Bronchial epithelial cell (primary cell): Measurements from ENCODE around the gene DSCAML1. TPM values are rescaled to one million over a fixed set of nuclear protein-coding genes. Genes with fewer than 3 reads are reported as not detected.

Experiments used
- DNase-seq: peaks from one replicate; pipeline ENCODE4 v3.0.0-alpha.2; 2010; ENCODE audit warnings: low read depth
- FAIRE-seq: peaks from 2 replicates; lab custom pipeline; 2011; peaks lifted over from hg19 to GRCh38; lab: Jason Lieb, UNC
- H3K27me3 ChIP-seq: 2 replicates; pipeline ENCODE4 v1.5.1; 2011; ENCODE audit warnings: low read length; ENCODE audit not compliant: control insufficient read depth, insufficient read depth
- H3K36me3 ChIP-seq: 2 replicates; pipeline ENCODE4 v1.5.1; 2011; ENCODE audit warnings: low read length; ENCODE audit not compliant: control insufficient read depth, insufficient read depth
- H3K4me3 ChIP-seq: 2 replicates; pipeline ENCODE4 v1.5.1; 2011; ENCODE audit warnings: mild to moderate bottlenecking, low read depth, low read length, control low read depth
- total RNA-seq: library from RNA; depleted of rRNA; stranded (reverse); fragments of >200 nt; gene quantifications from 2 replicates; pipeline ENCODE4 v1.2.1, GENCODE V29; 2014
- TF ChIP-seq, protein P1 (sequence below): IDR thresholded peaks from 2 replicates; pipeline ENCODE4 v1.5.1; 2011; ENCODE audit warnings: mild to moderate bottlenecking, moderate library complexity, low read length, control low read depth, inconsistent platforms; ENCODE audit not compliant: insufficient read depth, severe bottlenecking

The DSCAML1 gene
- total RNA-seq, 1 donor from 2014 or later = under 0.01 TPM

DNA sequence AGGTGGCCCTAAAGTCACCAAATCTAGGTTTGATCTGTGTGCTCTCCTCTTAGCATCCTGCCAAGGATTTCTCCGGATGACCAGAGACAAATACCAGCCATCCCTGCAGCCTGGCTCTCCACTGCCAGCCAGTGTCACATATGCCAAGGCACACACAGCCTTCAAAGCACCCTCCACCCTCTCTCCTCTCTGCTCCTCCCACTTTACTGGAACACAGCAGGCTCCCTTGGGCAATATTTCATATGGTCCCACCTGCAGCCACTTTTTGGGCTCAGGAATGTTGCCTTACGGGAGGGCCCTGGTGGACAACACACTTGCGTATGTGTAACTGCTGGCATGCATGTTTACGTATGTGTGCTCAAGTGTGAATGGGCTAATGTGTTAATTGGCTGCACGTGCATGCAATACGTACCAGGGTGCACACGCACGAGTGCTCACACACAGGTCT lies 285.5 kb downstream of the DSCAML1 start:
- no peak for DNase-seq
- Histone ChIP-seq H3K4me3 (no peak overlapping the region), H3K27me3 (peaks cover 8% of the 10 kb centered on the region), H3K36me3 (no peaks in the 10 kb centered on the region)
- TF ChIP-seq, protein P1, sequence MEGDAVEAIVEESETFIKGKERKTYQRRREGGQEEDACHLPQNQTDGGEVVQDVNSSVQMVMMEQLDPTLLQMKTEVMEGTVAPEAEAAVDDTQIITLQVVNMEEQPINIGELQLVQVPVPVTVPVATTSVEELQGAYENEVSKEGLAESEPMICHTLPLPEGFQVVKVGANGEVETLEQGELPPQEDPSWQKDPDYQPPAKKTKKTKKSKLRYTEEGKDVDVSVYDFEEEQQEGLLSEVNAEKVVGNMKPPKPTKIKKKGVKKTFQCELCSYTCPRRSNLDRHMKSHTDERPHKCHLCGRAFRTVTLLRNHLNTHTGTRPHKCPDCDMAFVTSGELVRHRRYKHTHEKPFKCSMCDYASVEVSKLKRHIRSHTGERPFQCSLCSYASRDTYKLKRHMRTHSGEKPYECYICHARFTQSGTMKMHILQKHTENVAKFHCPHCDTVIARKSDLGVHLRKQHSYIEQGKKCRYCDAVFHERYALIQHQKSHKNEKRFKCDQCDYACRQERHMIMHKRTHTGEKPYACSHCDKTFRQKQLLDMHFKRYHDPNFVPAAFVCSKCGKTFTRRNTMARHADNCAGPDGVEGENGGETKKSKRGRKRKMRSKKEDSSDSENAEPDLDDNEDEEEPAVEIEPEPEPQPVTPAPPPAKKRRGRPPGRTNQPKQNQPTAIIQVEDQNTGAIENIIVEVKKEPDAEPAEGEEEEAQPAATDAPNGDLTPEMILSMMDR = no peak
- no peak for FAIRE-seq

DNA sequence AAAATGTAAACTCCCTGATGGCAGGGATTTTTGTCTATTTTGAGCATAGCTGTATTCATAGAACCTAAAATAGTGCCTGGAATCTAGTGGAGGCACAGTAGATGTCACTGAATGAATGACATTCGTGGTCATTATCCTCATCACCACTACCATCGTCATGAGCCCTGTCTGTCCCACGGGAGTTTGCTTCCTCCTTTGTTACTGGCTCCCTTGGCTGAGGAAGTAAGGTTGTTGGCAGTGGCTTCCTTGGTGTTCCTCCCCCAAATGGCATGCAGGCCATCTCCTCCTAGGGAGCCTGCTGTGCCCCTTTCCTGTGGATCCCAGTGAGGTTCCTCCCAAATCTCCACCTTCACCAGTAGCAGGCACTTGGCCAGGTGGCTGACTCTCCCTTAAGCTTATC lies 286.4 kb downstream of the DSCAML1 start:
- Histone ChIP-seq H3K4me3 (no peak overlapping the region), H3K36me3 (no peaks in the 10 kb centered on the region), H3K27me3 (peaks cover 8% of the 10 kb centered on the region)
- TF ChIP-seq, protein P1 = no peak
- DNase-seq = no peak
- no peak for FAIRE-seq

DNA sequence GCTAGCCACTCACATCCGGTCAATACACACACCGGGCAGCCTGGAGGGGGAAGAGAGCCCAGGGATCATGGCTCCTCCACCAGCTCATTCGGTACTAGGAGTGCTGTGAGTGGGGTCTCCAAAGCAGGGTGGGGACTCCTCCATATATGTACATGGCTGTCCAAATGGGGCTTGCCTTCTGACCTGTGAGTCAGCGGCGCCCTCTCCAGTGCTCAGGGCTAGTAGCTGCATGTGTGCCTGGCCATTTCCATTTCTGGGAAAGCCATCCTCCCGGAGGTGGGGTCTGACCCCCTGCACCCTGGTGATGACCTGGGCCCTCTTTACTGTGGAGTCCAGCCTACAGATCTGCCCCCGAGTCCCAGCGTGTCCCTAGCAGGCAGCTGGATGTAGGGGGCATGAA lies 287.5 kb downstream of the DSCAML1 start:
- Histone ChIP-seq H3K27me3 (peaks cover 8% of the 10 kb centered on the region), H3K4me3 (no peak overlapping the region), H3K36me3 (no peaks in the 10 kb centered on the region)
- TF ChIP-seq, protein P1 = no peak
- FAIRE-seq = no peak
- DNase-seq = no peak

DNA sequence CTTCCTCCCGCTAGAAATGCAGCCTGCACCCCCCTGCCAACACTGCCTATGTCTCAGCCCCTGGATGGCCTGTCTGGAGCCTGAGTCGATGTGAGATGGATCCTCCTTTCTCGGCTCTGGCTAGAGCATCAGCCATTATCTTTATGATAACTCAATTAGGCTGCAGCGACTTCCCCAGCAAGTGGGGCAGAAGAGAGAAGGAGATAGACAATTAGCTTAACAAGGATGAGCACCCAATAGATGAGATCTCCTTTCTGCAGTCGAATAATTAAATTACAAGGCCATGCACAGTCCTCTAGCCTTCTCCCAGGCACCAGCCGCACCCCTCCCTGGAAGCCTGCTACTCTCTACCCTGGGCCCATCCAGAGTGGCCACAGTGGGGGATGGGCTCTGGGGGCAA lies 290.0 kb downstream of the DSCAML1 start:
- no peak overlapping the region for H3K4me3 ChIP-seq
- DNase-seq (no peak), FAIRE-seq (no peak)
- TF ChIP-seq, protein P1 = no peak
- H3K27me3 ChIP-seq = peaks cover 8% of the 10 kb centered on the region
- H3K36me3 ChIP-seq = no peaks in the 10 kb centered on the region

DNA sequence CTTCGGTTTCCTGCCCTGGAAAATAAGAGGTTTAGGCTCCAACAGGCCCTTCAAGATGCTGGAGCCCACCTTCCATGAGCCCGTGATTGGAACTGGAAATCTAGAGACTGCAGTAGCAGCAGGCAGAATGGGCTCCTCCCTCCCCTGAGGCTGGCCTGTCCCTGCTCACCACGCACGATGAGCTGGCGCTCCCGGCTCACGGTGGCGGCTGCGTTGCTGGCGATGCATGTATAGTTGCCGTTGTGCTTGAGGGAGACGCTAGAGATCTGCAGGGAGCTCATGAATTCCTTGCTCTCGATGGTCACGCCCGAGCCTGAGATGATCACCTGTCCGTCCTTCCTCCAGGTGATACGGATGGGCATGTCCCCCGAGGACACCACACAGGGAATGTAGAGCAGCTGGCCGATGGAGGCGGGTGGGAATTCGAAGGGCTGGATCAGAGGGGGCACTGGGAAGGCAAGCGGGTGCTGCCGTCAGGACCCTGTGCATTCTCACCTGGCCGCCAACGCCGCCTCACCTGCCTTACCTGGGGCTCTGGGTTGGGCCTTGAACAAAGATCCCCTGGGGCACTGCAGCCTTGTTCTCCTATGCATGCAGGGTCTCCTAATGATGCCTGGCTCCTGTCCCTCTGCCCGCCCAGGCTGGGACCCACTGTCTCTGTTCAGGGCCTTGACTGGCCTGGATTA lies 291.6 kb downstream of the DSCAML1 start:
- H3K36me3 ChIP-seq = no peaks in the 10 kb centered on the region
- no peak overlapping the region for H3K4me3 ChIP-seq
- H3K27me3 ChIP-seq = no peaks in the 10 kb centered on the region
- DNase-seq = no peak
- TF ChIP-seq, protein P1 = no peak
- FAIRE-seq = no peak

DNA sequence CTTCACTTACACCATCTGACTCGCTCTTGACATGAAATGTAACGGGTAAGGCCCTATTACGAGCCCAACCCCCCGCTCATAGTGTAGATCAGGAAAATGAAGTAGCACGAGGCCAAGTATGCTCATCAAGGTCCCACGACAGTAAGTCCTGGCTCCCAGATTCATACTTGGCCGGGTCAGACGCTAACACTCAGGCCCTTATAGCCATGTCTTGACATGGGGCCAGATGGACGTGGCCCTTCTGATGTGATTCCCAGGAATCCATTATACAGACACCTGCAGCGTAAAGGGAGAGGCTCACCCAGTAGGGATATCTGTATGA lies 294.3 kb downstream of the DSCAML1 start:
- TF ChIP-seq, protein P1 = no peak

More for the DNA sequence above, 294.3 kb downstream of the DSCAML1 start:
- H3K4me3 ChIP-seq = no peak overlapping the region
- no peak for FAIRE-seq
- H3K27me3 ChIP-seq = no peaks in the 10 kb centered on the region
- no peak for DNase-seq
- H3K36me3 ChIP-seq = no peaks in the 10 kb centered on the region
